SK-N-SH (cell line): Measurements from ENCODE around the gene DGCR8. TPM values are rescaled to one million over a fixed set of nuclear protein-coding genes. Genes with fewer than 3 reads are reported as not detected.

ENCODE experiments used
- CTCF ChIA-PET: fragments of 300-600, 350-600 bp; formaldehyde crosslinking; extraction: SDS; loops from one replicate; lab custom pipeline; 2021; lab: Yijun Ruan, JAX
- POLR2A ChIA-PET: fragments of 350-600 bp; sonication (Branson Sonifier 250); formaldehyde crosslinking; extraction: SDS; loops from one replicate; lab custom pipeline; 2020; ENCODE audit warnings: antibody characterized with exemption, inconsistent platforms; lab: Yijun Ruan, JAX
- DNase-seq: peaks from one replicate; pipeline ENCODE4 v3.0.0; 2012
- H2AFZ ChIP-seq: fragments of 200-600 bp; sonication (generic); 2 replicates; pipeline ENCODE4 v1.8.1; 2016; ENCODE audit warnings: antibody characterized with exemption, mild to moderate bottlenecking, low read depth
- H3F3A ChIP-seq: fragments of 200-600 bp; sonication (generic); replicated peaks from 2 replicates; pipeline ENCODE3; 2016; ENCODE audit warnings: antibody characterized with exemption, mild to moderate bottlenecking; ENCODE audit not compliant: insufficient read depth
- H3K27ac ChIP-seq, 2 experiments: fragments of 200-500 bp in 1 of 2; fragments of 200-600 bp in 1 of 2; sonication (Bioruptor generic) in 1 of 2; sonication (generic), shearing (Covaris generic) in 1 of 2; 2 replicates each; pipeline versions ENCODE4 v1.5.1 to v1.6.1; 2014 to 2016; ENCODE audit warnings: low read depth in 2 of 2, inconsistent platforms in 1 of 2, low read length in 1 of 2, mild to moderate bottlenecking in 1 of 2, mixed read lengths in 1 of 2
- H3K27me3 ChIP-seq: fragments of 200-600 bp; sonication (generic), shearing (Covaris generic); 2 replicates; pipeline ENCODE4 v1.6.1; 2016; ENCODE audit warnings: mixed run types; ENCODE audit not compliant: insufficient read depth
- H3K36me3 ChIP-seq, 2 experiments: fragments of 200-500 bp in 1 of 2; fragments of 200-600 bp in 1 of 2; sonication (Bioruptor generic) in 1 of 2; sonication (generic) in 1 of 2; replicated peaks in 1 of 2; 2 replicates each; pipeline versions ENCODE3 to v1.5.1; 2014 to 2016; ENCODE audit warnings: low read length in 1 of 2, mild to moderate bottlenecking in 1 of 2; ENCODE audit not compliant: insufficient read depth in 2 of 2, control insufficient read depth in 1 of 2
- H3K4me1 ChIP-seq, 2 experiments: fragments of 200-500 bp in 1 of 2; fragments of 200-600 bp in 1 of 2; sonication (Bioruptor generic) in 1 of 2; sonication (generic), shearing (Covaris generic) in 1 of 2; 2 replicates each; pipeline versions ENCODE4 v1.5.1 to v1.6.1; 2014 to 2016; ENCODE audit warnings: low read depth in 1 of 2, low read length in 1 of 2, mixed run types in 1 of 2; ENCODE audit not compliant: insufficient read depth in 2 of 2, control insufficient read depth in 1 of 2
- H3K4me2 ChIP-seq: fragments of 200-600 bp; sonication (generic), shearing (Covaris generic); 2 replicates; pipeline ENCODE4 v1.6.1; 2017; ENCODE audit warnings: mixed run types
- H3K4me3 ChIP-seq, 2 experiments: fragments of 200-500 bp in 1 of 2; fragments of 200-600 bp in 1 of 2; sonication (Bioruptor generic) in 1 of 2; sonication (generic), shearing (Covaris generic) in 1 of 2; 2 replicates each; pipeline versions ENCODE4 v1.5.1 to v1.8.1; 2014 to 2016; ENCODE audit warnings: low read depth in 2 of 2, inconsistent platforms in 1 of 2, low read length in 1 of 2, mild to moderate bottlenecking in 1 of 2, mixed read lengths in 1 of 2, moderate library complexity in 1 of 2
- H3K79me2 ChIP-seq: fragments of 200-600 bp; sonication (generic); 2 replicates; pipeline ENCODE4 v1.8.1; 2017; ENCODE audit warnings: mild to moderate bottlenecking; ENCODE audit not compliant: insufficient read depth
- H3K9ac ChIP-seq: fragments of 200-600 bp; sonication (generic); 2 replicates; pipeline ENCODE4 v1.6.1; 2017; ENCODE audit warnings: mixed run types
- H3K9me2 ChIP-seq: fragments of 200-600 bp; sonication (generic); 2 replicates; pipeline ENCODE4 v1.6.1; 2017; ENCODE audit warnings: mixed run types
- H3K9me3 ChIP-seq: fragments of 200-600 bp; sonication (generic); 2 replicates; pipeline ENCODE4 v1.6.1; 2017; ENCODE audit warnings: mixed run types, mild to moderate bottlenecking, moderate library complexity
- H4K20me1 ChIP-seq: fragments of 200-600 bp; sonication (generic); 2 replicates; pipeline ENCODE4 v1.6.1; 2017; ENCODE audit warnings: mild to moderate bottlenecking, mixed run types; ENCODE audit not compliant: insufficient read depth
- CHD2 ChIP-seq: fragments of 150-350 bp; IDR thresholded peaks from 2 replicates; pipeline ENCODE4 v1.6.1; 2018; ENCODE audit warnings: low read length; ENCODE audit not compliant: partially characterized antibody
- EP300 ChIP-seq, 2 experiments: IDR thresholded peaks; 2 replicates each; pipeline versions ENCODE4 v1.4.0 to v1.6.1; 2012; ENCODE audit warnings: borderline replicate concordance in 1 of 2, low read depth in 1 of 2, low read length in 1 of 2
- FOXJ3 ChIP-seq: sonication (generic); formaldehyde crosslinking; IDR thresholded peaks from 2 replicates; pipeline ENCODE4 v1.5.1; 2020; ENCODE audit warnings: mild to moderate bottlenecking, missing genetic modification reagents
- FOXM1 ChIP-seq: IDR thresholded peaks from 2 replicates; pipeline ENCODE4 v1.4.0; 2012; ENCODE audit warnings: low read depth, mild to moderate bottlenecking
- GABPA ChIP-seq: IDR thresholded peaks from 2 replicates; pipeline ENCODE4 v1.4.0; 2012; ENCODE audit warnings: low read depth, mild to moderate bottlenecking
- GATA2 ChIP-seq: sonication (generic); formaldehyde crosslinking; IDR thresholded peaks from 2 replicates; pipeline ENCODE4 v1.5.0; 2020; ENCODE audit warnings: mild to moderate bottlenecking, missing genetic modification reagents
- JUND ChIP-seq: IDR thresholded peaks from 2 replicates; pipeline ENCODE4 v1.4.0; 2012
- MEF2A ChIP-seq: IDR thresholded peaks from 2 replicates; pipeline ENCODE4 v1.4.0; 2012; ENCODE audit warnings: low read depth, borderline replicate concordance
- POLR2AphosphoS5 ChIP-seq: IDR thresholded peaks from 2 replicates; pipeline ENCODE4 v1.6.1; 2012; ENCODE audit warnings: low read depth, low read length
- RAD21 ChIP-seq: IDR thresholded peaks from 2 replicates; pipeline ENCODE4 v1.6.1; 2012; ENCODE audit warnings: mild to moderate bottlenecking, low read length
- SIN3A ChIP-seq: IDR thresholded peaks from 2 replicates; pipeline ENCODE4 v1.6.1; 2012; ENCODE audit warnings: low read depth, mild to moderate bottlenecking, low read length, moderate library complexity, borderline replicate concordance
- TAF1 ChIP-seq: IDR thresholded peaks from 2 replicates; pipeline ENCODE4 v1.6.1; 2012; ENCODE audit warnings: low read depth, mild to moderate bottlenecking, low read length, moderate library complexity, borderline replicate concordance
- YY1 ChIP-seq: IDR thresholded peaks from 2 replicates; pipeline ENCODE4 v1.4.0; 2012; ENCODE audit warnings: low read depth, mild to moderate bottlenecking
- WGBS: methylation state at CpG from one replicate; pipeline ENCODE4 v1.1.6; 2017; ENCODE audit warnings: low lambda C conversion rate; 5-methylcytosine and 5-hydroxymethylcytosine counted together
- polyA plus RNA-seq, 3 experiments: library from polyadenylated mRNA; depleted of rRNA; stranded (reverse); fragments of >200 nt; gene quantifications; 2 replicates each; pipeline ENCODE4 v1.2.3, GENCODE V29; 2012
- TF ChIP-seq, protein P1 (sequence below): fragments of 200-600 bp; sonication (generic); IDR thresholded peaks from 2 replicates; pipeline ENCODE4 v1.6.1; 2017; ENCODE audit warnings: antibody characterized with exemption, mild to moderate bottlenecking, moderate library complexity
- TF ChIP-seq, protein P2 (sequence below): IDR thresholded peaks from 2 replicates; pipeline ENCODE4 v1.4.0; 2012; ENCODE audit warnings: low read depth, borderline replicate concordance
- TF ChIP-seq, protein P3 (sequence below): IDR thresholded peaks from 2 replicates; pipeline ENCODE4 v1.4.0; 2012; ENCODE audit warnings: low read depth
- TF ChIP-seq, protein P4 (sequence below): fragments of 150-350 bp; IDR thresholded peaks from 2 replicates; pipeline ENCODE4 v1.6.1; 2017; ENCODE audit warnings: antibody characterized with exemption, low read length, low read depth, borderline replicate concordance

The DGCR8 gene
- polyA plus RNA-seq, 1 of the 3 experiments (the other 2 are of a cell fraction): 26.5 TPM

DNA sequence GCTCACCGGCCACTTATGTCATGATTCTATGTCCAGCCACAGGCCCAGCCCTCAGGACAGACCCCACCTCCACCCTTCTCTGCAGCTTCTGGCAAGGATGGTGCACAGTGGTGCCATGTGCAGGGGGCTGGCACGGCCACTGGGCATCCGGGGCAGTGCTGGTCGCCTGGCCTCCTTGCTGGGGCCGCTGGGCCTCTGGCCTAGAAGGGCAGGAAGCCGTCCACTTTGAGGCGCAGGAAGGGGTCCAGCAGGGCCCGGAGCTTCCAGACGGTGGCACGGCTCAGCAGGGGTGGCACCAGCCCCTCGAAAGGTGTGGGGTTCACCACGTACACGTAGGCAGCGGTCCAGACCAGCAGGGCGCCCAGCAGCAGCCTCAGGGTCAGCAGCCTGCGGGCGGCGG, 68.4 kb downstream of the DGCR8 start (continued):
- TF ChIP-seq, protein P1, sequence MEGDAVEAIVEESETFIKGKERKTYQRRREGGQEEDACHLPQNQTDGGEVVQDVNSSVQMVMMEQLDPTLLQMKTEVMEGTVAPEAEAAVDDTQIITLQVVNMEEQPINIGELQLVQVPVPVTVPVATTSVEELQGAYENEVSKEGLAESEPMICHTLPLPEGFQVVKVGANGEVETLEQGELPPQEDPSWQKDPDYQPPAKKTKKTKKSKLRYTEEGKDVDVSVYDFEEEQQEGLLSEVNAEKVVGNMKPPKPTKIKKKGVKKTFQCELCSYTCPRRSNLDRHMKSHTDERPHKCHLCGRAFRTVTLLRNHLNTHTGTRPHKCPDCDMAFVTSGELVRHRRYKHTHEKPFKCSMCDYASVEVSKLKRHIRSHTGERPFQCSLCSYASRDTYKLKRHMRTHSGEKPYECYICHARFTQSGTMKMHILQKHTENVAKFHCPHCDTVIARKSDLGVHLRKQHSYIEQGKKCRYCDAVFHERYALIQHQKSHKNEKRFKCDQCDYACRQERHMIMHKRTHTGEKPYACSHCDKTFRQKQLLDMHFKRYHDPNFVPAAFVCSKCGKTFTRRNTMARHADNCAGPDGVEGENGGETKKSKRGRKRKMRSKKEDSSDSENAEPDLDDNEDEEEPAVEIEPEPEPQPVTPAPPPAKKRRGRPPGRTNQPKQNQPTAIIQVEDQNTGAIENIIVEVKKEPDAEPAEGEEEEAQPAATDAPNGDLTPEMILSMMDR: no peak
- TF ChIP-seq SIN3A: no peak

DNA sequence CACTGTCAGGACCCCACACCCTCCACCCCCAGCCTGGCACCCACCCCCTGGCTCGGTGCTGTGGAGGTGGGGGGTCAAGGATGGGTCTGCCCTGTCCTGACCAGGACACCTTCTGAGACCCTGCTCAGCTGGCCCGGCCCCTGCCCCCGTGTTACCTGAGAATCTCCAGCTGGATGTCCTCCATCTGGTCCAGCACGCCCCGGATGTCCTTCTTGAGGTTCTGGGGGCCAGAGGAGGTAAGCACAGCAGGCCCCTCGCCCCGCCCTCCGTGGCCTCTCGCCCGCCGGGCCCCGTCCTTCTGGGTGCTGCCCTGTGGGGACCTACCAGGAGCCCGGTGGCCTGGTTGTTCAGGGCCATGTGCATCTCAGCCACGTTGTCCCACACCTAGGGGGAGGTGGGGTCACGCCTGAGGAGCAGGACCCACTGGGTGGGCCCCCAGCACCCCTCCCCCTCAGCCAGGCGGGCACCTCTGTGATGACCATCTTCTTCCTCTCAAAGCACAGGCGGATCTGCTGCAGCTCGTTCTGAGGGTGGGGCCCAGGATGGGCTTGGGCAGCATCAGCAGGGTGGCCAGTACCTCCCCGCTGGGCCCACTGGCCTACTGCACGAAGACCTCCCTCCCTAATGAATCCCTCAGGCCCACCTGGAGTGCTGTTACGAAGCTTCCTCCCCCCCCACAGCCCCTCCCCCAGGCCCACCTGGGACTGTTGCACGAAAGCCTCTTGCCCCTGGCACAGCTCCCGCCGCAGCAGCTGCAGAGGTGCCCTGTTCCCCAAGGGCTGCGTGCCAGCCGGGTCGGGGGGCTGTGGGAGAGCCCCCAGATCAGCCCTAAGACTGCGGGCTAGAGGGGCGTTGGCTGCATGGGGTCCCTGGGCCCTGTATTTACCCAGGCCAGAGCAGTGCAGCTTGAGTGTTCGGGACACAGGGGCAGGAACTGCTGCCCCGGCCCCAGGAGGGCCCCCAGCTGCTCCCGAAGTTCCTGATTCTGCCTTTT, 69.5 kb downstream of the DGCR8 start:
- Histone ChIP-seq H3K4me1 (peaks cover 0 to 27% of the 10 kb centered on the region in 2 experiments; a peak in 1 of 4 replicates), H3K9me2 (no peaks in the 10 kb centered on the region), H3K27ac (no peak overlapping the region), H3K27me3 (no peaks in the 10 kb centered on the region)
- POLR2A ChIA-PET: no interaction called here
- TF ChIP-seq FOXM1: no peak
- no peak for TF ChIP-seq YY1
- no peak for TF ChIP-seq TAF1
- no peak for TF ChIP-seq FOXJ3 (CRISPR knock-in tag)
- TF ChIP-seq CHD2: no peak
- TF ChIP-seq, all 33 proteins: peak for 0
- Histone ChIP-seq H3F3A (peaks cover 8% of the 10 kb centered on the region), H4K20me1 (no peaks in the 10 kb centered on the region), H3K9ac (no peak overlapping the region), H3K79me2 (no peaks in the 10 kb centered on the region; the same call in 1 of the 2 replicates), H3K4me2 (no peak overlapping the region), H3K4me3 (no peak overlapping the region), H3K9me3 (no peaks in the 10 kb centered on the region), H2AFZ (no peak overlapping the region), H3K36me3 (peaks cover 0 to 5% of the 10 kb centered on the region in 2 experiments)
- CTCF ChIA-PET: no interaction called here
- WGBS: 100% methylated on average over 5 of the region's 32 CpGs
- no peak for DNase-seq

DNA sequence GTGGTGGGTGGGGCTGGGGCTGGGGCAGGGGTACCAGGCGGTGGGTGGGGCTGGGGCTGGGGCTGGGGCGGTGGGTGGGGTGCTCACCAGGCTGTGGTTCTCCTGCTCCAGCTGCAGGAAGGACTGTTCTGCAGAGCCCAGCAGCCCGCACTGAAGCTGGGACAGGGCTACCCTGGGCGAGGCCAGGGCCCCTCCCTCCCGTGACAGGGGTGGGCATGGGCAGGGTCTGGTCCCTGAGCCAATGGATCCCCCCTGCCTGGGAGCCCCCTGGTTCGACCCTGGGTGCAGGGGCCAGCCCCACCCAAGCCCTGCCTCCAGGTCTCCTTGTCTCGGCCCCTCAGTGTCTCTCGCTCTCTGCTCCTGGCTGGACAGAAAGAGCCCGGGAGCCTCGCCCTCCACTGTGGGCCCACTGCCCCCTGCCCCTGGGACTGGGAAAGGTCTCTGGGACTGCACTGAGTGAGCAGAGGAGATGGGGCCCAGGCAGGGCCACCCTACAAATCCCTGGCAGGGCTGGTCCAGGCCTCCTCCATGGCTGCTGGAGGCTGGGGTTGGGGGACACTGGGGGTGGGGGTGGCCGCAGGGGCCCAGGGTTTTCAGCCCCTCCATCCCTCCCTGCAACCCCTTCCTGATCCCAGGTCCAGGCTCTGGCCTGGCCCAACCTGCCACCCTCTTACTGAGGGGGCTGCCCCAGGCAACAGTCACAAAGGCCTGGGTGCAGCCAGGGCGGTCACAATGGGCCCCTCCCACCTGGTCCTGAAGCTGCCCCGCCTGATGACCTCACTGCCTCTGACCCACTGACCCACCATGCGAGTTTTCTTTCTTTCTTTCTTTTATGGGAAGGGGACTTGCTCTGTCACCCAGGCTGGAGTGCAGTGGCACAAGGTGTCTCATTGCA, 70.6 kb downstream of the DGCR8 start, which contains the start of gene CCDC188:
Gene CCDC188, minus strand, starts transcription at position 675 of the 895 bp plus-strand sequence. Its CDS starts 69 bp downstream, at position 606.
- Histone ChIP-seq H3K27ac (no peak within 1 kb of the TSS), H3K4me2 (no peak within 1 kb of the TSS), H4K20me1 (no peaks in the 10 kb centered on the region), H3K9ac (no peak within 1 kb of the TSS), H3K79me2 (peaks cover 4% of the 10 kb centered on the region; the same call in 1 of the 2 replicates), H3K27me3 (no peaks in the 10 kb centered on the region), H3F3A (peaks cover 8% of the 10 kb centered on the region), H3K4me1 (peaks cover 0 to 28% of the 10 kb centered on the region in 2 experiments; a peak in 1 of 4 replicates), H3K9me2 (no peaks in the 10 kb centered on the region), H3K4me3 (no peak within 1 kb of the TSS), H3K9me3 (no peaks in the 10 kb centered on the region), H3K36me3 (peaks cover 0 to 2% of the 10 kb centered on the region in 2 experiments), H2AFZ (no peak within 1 kb of the TSS)
- TF ChIP-seq JUND (no peak), RAD21 (no peak), GABPA (no peak), MEF2A (no peak), SIN3A (no peak), GATA2 (CRISPR knock-in tag) (no peak), POLR2AphosphoS5 (no peak), EP300 (IDR thresholded peaks at IDR 0.05; ENCODE audit: borderline replicate concordance in 1 of 2, low read depth in 1 of 2, low read length in 1 of 2) (no peak)
- TF ChIP-seq, protein P2, sequence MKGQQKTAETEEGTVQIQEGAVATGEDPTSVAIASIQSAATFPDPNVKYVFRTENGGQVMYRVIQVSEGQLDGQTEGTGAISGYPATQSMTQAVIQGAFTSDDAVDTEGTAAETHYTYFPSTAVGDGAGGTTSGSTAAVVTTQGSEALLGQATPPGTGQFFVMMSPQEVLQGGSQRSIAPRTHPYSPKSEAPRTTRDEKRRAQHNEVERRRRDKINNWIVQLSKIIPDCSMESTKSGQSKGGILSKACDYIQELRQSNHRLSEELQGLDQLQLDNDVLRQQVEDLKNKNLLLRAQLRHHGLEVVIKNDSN: no peak
- TF ChIP-seq, protein P3, sequence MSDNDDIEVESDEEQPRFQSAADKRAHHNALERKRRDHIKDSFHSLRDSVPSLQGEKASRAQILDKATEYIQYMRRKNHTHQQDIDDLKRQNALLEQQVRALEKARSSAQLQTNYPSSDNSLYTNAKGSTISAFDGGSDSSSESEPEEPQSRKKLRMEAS: no peak
- TF ChIP-seq, protein P4, sequence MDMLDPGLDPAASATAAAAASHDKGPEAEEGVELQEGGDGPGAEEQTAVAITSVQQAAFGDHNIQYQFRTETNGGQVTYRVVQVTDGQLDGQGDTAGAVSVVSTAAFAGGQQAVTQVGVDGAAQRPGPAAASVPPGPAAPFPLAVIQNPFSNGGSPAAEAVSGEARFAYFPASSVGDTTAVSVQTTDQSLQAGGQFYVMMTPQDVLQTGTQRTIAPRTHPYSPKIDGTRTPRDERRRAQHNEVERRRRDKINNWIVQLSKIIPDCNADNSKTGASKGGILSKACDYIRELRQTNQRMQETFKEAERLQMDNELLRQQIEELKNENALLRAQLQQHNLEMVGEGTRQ: no peak
- DNase-seq: no peak
- POLR2A ChIA-PET: no interaction called here
- no CpG with 5 or more reads among the region's 14 CpGs for WGBS
- CTCF ChIA-PET: no interaction called here
